ENCODE measurements around the gene ATP6AP1.

DNA sequence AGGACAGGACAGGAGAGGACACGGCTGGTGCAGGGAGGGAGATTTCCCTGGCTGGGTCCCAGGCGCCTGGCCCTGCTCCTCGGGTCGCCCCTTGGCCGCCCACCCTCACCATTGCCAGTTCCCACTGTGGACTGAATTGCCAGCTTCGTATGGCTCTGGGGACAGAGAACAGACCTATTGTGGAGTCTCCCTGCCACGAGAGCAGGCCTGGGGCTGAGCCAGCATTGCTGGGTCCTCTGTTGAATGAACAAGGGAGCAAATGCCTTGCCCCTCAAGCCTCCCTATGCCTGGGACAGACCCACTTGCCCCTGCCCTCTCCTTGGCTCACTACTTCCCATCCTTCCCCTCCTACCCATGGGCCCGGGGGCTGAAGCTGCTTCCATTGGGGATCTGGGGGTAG, 33.9 kb downstream of the ATP6AP1 start:
- TF ChIP-seq POLR2A (IDR thresholded peaks at IDR 0.05) (no peak), CTCF (IDR thresholded peaks at IDR 0.05) (no peak)

Data from testis (tissue), 2 donors.